NCI-H1048 (cell line): ENCODE results near the gene KCTD4.
"Not testable (repeated sequence)": the region's sequence is repeated elsewhere in the genome, so short reads cannot be mapped to it uniquely, and the experiment has no call there.

Experiments used
- DNase-seq: peaks from one replicate; lab custom pipeline; 2025; lab: John Stamatoyannopoulos, UW

Gene KCTD4

GRCh38 chr13:45215392-45216077 lies 14.7 kb upstream of the KCTD4 start:
- DNase-seq = no peak

GRCh38 chr13:45209229-45209628 lies 8.4 kb upstream of the KCTD4 start:
- no peak for DNase-seq

- DNase-seq = no peak
Observed at GRCh38 chr13:45208132-45208531, 7.3 kb upstream of the KCTD4 start.

- no peak for DNase-seq
Observed at GRCh38 chr13:45207319-45207718, 6.5 kb upstream of the KCTD4 start.

- DNase-seq = no peak
Observed at GRCh38 chr13:45206340-45206739, 5.5 kb upstream of the KCTD4 start.

GRCh38 chr13:45205124-45205523 lies 4.3 kb upstream of the KCTD4 start:
- DNase-seq = no peak

- no peak for DNase-seq
Observed at GRCh38 chr13:45199711-45200110, 1.1 kb downstream of the KCTD4 start.

- no peak for DNase-seq
Observed at GRCh38 chr13:45198924-45199323, 1.9 kb downstream of the KCTD4 start.

GRCh38 chr13:45198041-45198440 lies 2.8 kb downstream of the KCTD4 start:
- no peak for DNase-seq

GRCh38 chr13:45196622-45197021 lies 4.2 kb downstream of the KCTD4 start:
- DNase-seq = no peak

- no peak for DNase-seq
Observed at GRCh38 chr13:45196096-45196495, 4.7 kb downstream of the KCTD4 start.

- no peak for DNase-seq
Observed at GRCh38 chr13:45195421-45195820, 5.4 kb downstream of the KCTD4 start.

GRCh38 chr13:45194081-45194939 lies 6.5 kb downstream of the KCTD4 start:
- DNase-seq = no peak

GRCh38 chr13:45191874-45192273 lies 9.0 kb downstream of the KCTD4 start:
- DNase-seq = no peak

- DNase-seq = not testable (repeated sequence)
Observed at GRCh38 chr13:45189511-45189910, 11.3 kb downstream of the KCTD4 start.

GRCh38 chr13:45189077-45189476 lies 11.8 kb downstream of the KCTD4 start:
- not testable (repeated sequence) for DNase-seq

- no peak for DNase-seq
Observed at GRCh38 chr13:45185286-45185685, 15.6 kb downstream of the KCTD4 start.

- no peak for DNase-seq
Observed at GRCh38 chr13:45184693-45185092, 16.2 kb downstream of the KCTD4 start.

- no peak for DNase-seq
Observed at GRCh38 chr13:45180713-45181601, 19.9 kb downstream of the KCTD4 start.

- DNase-seq = no peak
Observed at GRCh38 chr13:45180303-45180702, 20.5 kb downstream of the KCTD4 start.

GRCh38 chr13:45179428-45179827 lies 21.4 kb downstream of the KCTD4 start:
- DNase-seq = no peak
